GM12878 (cell line): ENCODE results near the gene ACSF3. TPM values are rescaled to one million over a fixed set of nuclear protein-coding genes. Genes with fewer than 3 reads are reported as not detected.
"Not testable (repeated sequence)": the region's sequence is repeated elsewhere in the genome, so short reads cannot be mapped to it uniquely, and the experiment has no call there.

Experiments used
- ATAC-seq: fragments of 200-7000 bp; cut with Tn5 transposase; 3 replicates; pipeline ENCODE4 v1.9.1; 2020; ENCODE audit warnings: mild to moderate bottlenecking, moderate library complexity
- BruUV-seq: library from RNA; stranded (reverse); fragments of 400-500 nt; replicated peaks from 2 replicates; lab custom pipeline; 2021; lab: Mats Ljungman, UMichigan
- CTCF ChIA-PET: fragments of 300-600 bp; sonication (Branson Sonifier 250); formaldehyde crosslinking; extraction: SDS; loops from one replicate; lab custom pipeline; 2021; ENCODE audit warnings: inconsistent platforms; lab: Yijun Ruan, JAX
- POLR2A ChIA-PET: fragments of 350-600 bp; formaldehyde crosslinking; extraction: SDS; loops from one replicate; lab custom pipeline; 2021; ENCODE audit warnings: inconsistent platforms; lab: Charles Lee
- RAD21 ChIA-PET: fragments of 300-600 bp; sonication (Branson Sonifier 250); formaldehyde crosslinking; loops from one replicate; lab custom pipeline; 2023; ENCODE audit warnings: antibody characterized with exemption; ENCODE audit not compliant: unreplicated experiment; lab: Charles Lee
- SMC1A ChIA-PET: fragments of 300-600 bp; sonication (Branson Sonifier 250); formaldehyde crosslinking; loops from one replicate; lab custom pipeline; 2023; ENCODE audit not compliant: unreplicated experiment, uncharacterized antibody; lab: Charles Lee
- DNase-seq: peaks from one replicate; pipeline ENCODE4 v3.0.0-alpha.2; 2011; ENCODE audit warnings: low read depth, low spot score
- FAIRE-seq: peaks from 3 replicates; lab custom pipeline; 2011; peaks lifted over from hg19 to GRCh38; lab: Jason Lieb, UNC
- H2AFZ ChIP-seq: 2 replicates; pipeline ENCODE4 v1.6.0; 2011; ENCODE audit warnings: low read depth, low read length, control low read depth; ENCODE audit not compliant: control insufficient read depth
- H3K27ac ChIP-seq: 2 replicates; pipeline ENCODE4 v1.5.1; 2011; ENCODE audit warnings: control low read depth; ENCODE audit not compliant: control insufficient read depth, insufficient read depth
- H3K27me3 ChIP-seq, 2 experiments: replicated peaks in 1 of 2; 2 replicates each; pipeline versions ENCODE4 v1.6.0 to v1.6.1; 2011; ENCODE audit warnings: low read length in 1 of 2; ENCODE audit not compliant: control insufficient read depth in 2 of 2, insufficient read depth in 2 of 2
- H3K36me3 ChIP-seq, 2 experiments: 2 replicates each; pipeline ENCODE4 v1.5.1; 2011; ENCODE audit warnings: low read length in 1 of 2; ENCODE audit not compliant: control insufficient read depth in 2 of 2, insufficient read depth in 2 of 2
- H3K4me1 ChIP-seq: 2 replicates; pipeline ENCODE4 v1.6.1; 2011; ENCODE audit warnings: mild to moderate bottlenecking, low read length, moderate library complexity, mixed read lengths; ENCODE audit not compliant: control insufficient read depth, insufficient read depth
- H3K4me2 ChIP-seq: 2 replicates; pipeline ENCODE4 v1.6.0; 2011; ENCODE audit warnings: control low read depth; ENCODE audit not compliant: control insufficient read depth, insufficient read depth
- H3K4me3 ChIP-seq: fragments of 200-600 bp; sonication (generic); 2 replicates; pipeline ENCODE4 v1.5.1; 2016
- H3K79me2 ChIP-seq: 2 replicates; pipeline ENCODE4 v1.6.0; 2011; ENCODE audit warnings: low read length; ENCODE audit not compliant: control insufficient read depth, insufficient read depth
- H3K9ac ChIP-seq: 2 replicates; pipeline ENCODE4 v1.8.0; 2011; ENCODE audit warnings: low read length, control low read depth, mixed read lengths; ENCODE audit not compliant: control insufficient read depth, insufficient read depth
- H3K9me3 ChIP-seq: replicated peaks from 3 replicates; pipeline ENCODE4 v1.5.1; 2011; ENCODE audit warnings: mild to moderate bottlenecking, low read length; ENCODE audit not compliant: control insufficient read depth, insufficient read depth
- H4K20me1 ChIP-seq: 2 replicates; pipeline ENCODE4 v1.6.0; 2011; ENCODE audit not compliant: control insufficient read depth, insufficient read depth
- NBN ChIP-seq: fragments of 450-650 bp; IDR thresholded peaks from 2 replicates; pipeline ENCODE4 v1.6.1; 2016
- PAX5 ChIP-seq: IDR thresholded peaks from 2 replicates; pipeline ENCODE4 v1.6.1; 2011; ENCODE audit warnings: low read depth, low read length, borderline replicate concordance
- YBX1 ChIP-seq: fragments of 450-650 bp; IDR thresholded peaks from 2 replicates; pipeline ENCODE4 v1.6.1; 2016; ENCODE audit warnings: antibody characterized with exemption
- WGBS: methylation state at CpG from one replicate; pipeline ENCODE4 v1.1.6; 2016; ENCODE audit warnings: low lambda C conversion rate; ENCODE audit not compliant: insufficient replicate concordance, insufficient coverage; ENCODE audit errors: missing lambda C conversion rate; 5-methylcytosine and 5-hydroxymethylcytosine counted together
- in situ Hi-C: fragments of 300-500 bp; cut with MboI; formaldehyde crosslinking; loops from 9 replicates; pipeline ENCODE4 v1.14.3; 2018; ENCODE audit warnings: mixed read lengths
- intact Hi-C: fragments of 100-400 bp; cut with micrococcal nuclease; formaldehyde crosslinking; loops from one replicate; pipeline ENCODE4 v1.14.2; 2022; ENCODE audit not compliant: unreplicated experiment
- polyA plus RNA-seq, 11 experiments: library from polyadenylated mRNA; depleted of rRNA in 4 of 11; unstranded in 6 of 11; stranded (reverse) in 5 of 11; fragments of >200 nt; fragmentation: Nextera tagmentation in 4 of 11; fragmentation: Illumina TruSeq in 1 of 11; extraction: Ambion mirVana in 4 of 11; extraction: Trizol in 1 of 11; gene quantifications; 1 replicate in 1 of 11; 2 replicates in 10 of 11; pipeline versions ENCODE4 v1.2.1 to v1.2.3, GENCODE V29; 2011 to 2016; ENCODE audit warnings: inconsistent platforms in 2 of 11, missing spikeins in 2 of 11, low read depth in 1 of 11
- total RNA-seq, 4 experiments: library from RNA; depleted of rRNA in 3 of 4; stranded (reverse); fragments of >200 nt in 3 of 4; fragmentation: Illumina TruSeq in 1 of 4; extraction: Trizol in 1 of 4; gene quantifications; 2 replicates each; pipeline versions ENCODE4 v1.2.1 to v1.2.3, GENCODE V29; 2013 to 2021

ACSF3 gene
- total and polyA plus RNA-seq, 10 of the 15 experiments (the other 5 are each of a cell fraction or from before 2014, with no cell fraction given) = 1.0 to 44.4 (median 25.8) TPM

DNA sequence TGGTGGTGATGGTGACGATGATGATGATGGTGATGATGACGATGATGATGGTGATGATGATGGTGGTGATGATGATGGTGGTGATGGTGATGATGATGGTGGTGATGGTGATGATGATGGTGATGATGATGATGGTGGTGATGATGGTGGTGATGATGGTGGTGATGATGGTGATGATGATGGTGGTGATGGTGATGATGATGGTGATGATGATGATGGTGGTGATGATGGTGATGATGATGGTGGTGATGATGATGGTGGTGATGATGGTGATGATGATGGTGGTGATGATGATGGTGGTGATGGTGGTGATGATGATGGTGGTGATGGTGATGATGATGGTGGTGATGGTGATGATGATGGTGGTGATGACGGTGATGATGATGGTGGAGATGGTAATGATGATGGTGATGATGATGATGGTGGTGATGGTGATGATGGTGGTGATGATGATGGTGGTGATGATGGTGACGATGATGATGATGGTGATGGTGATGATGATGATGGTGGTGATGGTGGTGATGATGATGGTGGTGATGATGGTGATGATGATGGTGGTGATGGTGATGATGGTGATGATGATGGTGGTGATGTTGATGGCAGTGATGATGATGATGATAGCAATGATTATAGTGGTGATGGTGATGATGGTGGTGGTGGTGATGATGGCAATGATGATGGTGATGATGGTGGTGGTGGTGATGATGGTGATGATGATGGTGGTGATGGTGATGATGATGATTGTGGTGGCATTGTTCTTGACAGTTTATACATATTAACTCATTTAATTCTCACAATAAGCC lies 24.6 kb upstream of the ACSF3 start:
- 85% methylated on average over 4 of the region's 4 CpGs for WGBS
- H2AFZ ChIP-seq, DNase-seq, intact Hi-C loops, H4K20me1 ChIP-seq, in situ Hi-C loops, H3K27ac ChIP-seq, H3K9ac ChIP-seq, H3K27me3 ChIP-seq, FAIRE-seq, H3K4me2 ChIP-seq, H3K9me3 ChIP-seq, ATAC-seq, H3K79me2 ChIP-seq, H3K4me3 ChIP-seq, BruUV-seq, SMC1A ChIA-PET, H3K36me3 ChIP-seq, POLR2A ChIA-PET, CTCF ChIA-PET: not testable (repeated sequence)
- H3K4me1 ChIP-seq = peaks cover 14% of the 10 kb centered on the region
- 0 out of 2 replicates have a peak, but pooled peaks have one; percentile 28 for TF ChIP-seq NBN
- RAD21 ChIA-PET = interaction anchor here (0.6 kb wide), 1 partner anchor 1620 kb away, joined by 3 read pairs; no protein-coding TSS in a partner anchor

DNA sequence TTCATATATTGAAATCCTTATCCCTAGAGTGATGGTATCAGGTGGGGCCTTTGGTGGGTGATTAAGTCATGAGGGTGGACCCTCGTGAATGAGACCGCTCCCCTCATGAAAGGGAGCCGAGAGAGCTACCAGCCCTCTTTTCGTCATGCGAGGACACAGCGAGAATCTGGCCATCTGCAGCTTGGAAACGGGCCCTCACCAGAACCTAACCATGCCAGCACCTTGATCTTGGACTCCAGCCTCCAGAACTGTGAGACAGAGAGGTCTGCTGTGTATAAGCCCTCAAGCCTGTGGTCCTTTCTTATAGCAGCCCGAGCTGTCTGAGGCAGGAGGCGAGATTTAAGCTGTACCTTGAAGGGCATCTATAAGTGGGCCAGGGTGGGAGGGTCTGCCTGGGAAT lies 23.7 kb upstream of the ACSF3 start:
- no peaks in the 10 kb centered on the region for H3K27me3 ChIP-seq
- ChIA-PET SMC1A (no interaction called here), POLR2A (no interaction called here), CTCF (no interaction called here), RAD21 (interaction anchor here (0.6 kb wide), 1 partner anchor 1621 kb away, joined by 3 read pairs; no protein-coding TSS in a partner anchor)
- FAIRE-seq (no peak), ATAC-seq (no peak), DNase-seq (no peak)
- no peaks in the 10 kb centered on the region for H4K20me1 ChIP-seq
- peaks cover 1% of the 10 kb centered on the region; the same call in 1 of the 3 replicates for H3K9me3 ChIP-seq
- no peak overlapping the region for H3K27ac ChIP-seq
- H3K4me2 ChIP-seq = no peak overlapping the region
- H3K36me3 ChIP-seq = no peaks in the 10 kb centered on the region
- TF ChIP-seq PAX5 (no peak), YBX1 (no peak)
- WGBS = 70% methylated on average over 9 of the region's 9 CpGs
- H3K9ac ChIP-seq = no peak overlapping the region
- intact Hi-C loops = no loop called here
- no peaks in the 10 kb centered on the region for H3K79me2 ChIP-seq
- no peak overlapping the region for H2AFZ ChIP-seq
- peaks cover 5% of the 10 kb centered on the region for H3K4me1 ChIP-seq
- no peak overlapping the region for H3K4me3 ChIP-seq
- BruUV-seq = no TSS peak
- in situ Hi-C loops = no loop called here
